Transverse colon (tissue), 4 donors: Measurements from ENCODE around the gene RAET1E. TPM values are rescaled to one million over a fixed set of nuclear protein-coding genes. Genes with fewer than 3 reads are reported as not detected.

Experiments
- DNase-seq: peaks from one replicate; pipeline ENCODE4 v3.0.0-alpha.2; 2019
- H3K27ac ChIP-seq, 4 donors: fragments of 200-600 bp; sonication (generic); 2 replicates each; pipeline ENCODE4 v1.5.1; 2016 to 2018; ENCODE audit warnings: inconsistent platforms in 4 of 4
- H3K27me3 ChIP-seq: fragments of 200-600 bp; sonication (generic); 2 replicates; pipeline ENCODE4 v1.5.1; 2017; ENCODE audit warnings: inconsistent platforms
- H3K36me3 ChIP-seq, 4 donors: fragments of 200-600 bp; sonication (generic); 2 replicates each; pipeline ENCODE4 v1.5.1; 2017 to 2019; ENCODE audit warnings: inconsistent platforms in 4 of 4
- H3K4me1 ChIP-seq, 4 donors: fragments of 200-600 bp; sonication (generic); 2 replicates each; pipeline ENCODE4 v1.5.1; 2017 to 2020; ENCODE audit warnings: inconsistent platforms in 4 of 4
- H3K4me3 ChIP-seq, 4 donors: fragments of 200-600 bp; sonication (generic); 1 replicate in 1 of 4; 2 replicates in 3 of 4; pipeline versions ENCODE4 v1.5.1 to v1.6.1; 2017 to 2019; ENCODE audit warnings: inconsistent platforms in 4 of 4
- H3K9me3 ChIP-seq, 2 donors: fragments of 200-600 bp; sonication (generic); 2 replicates each; pipeline ENCODE4 v1.5.1; 2017 to 2019; ENCODE audit warnings: inconsistent platforms in 2 of 2
- CTCF ChIP-seq, 5 experiments: fragments of 200-600 bp in 3 of 5; fragments of 450-650 bp in 2 of 5; sonication (generic) in 3 of 5; IDR thresholded peaks; 1 replicate in 2 of 5; 2 replicates in 3 of 5; pipeline ENCODE4 v1.5.1; 2016 to 2017; ENCODE audit warnings: antibody characterized with exemption in 5 of 5, inconsistent platforms in 3 of 5, mild to moderate bottlenecking in 2 of 5, moderate library complexity in 1 of 5
- EP300 ChIP-seq: sonication (generic); formaldehyde crosslinking; IDR thresholded peaks from one replicate; pipeline ENCODE4 v1.6.1; 2017; ENCODE audit warnings: antibody characterized with exemption, low read depth
- POLR2A ChIP-seq: fragments of 450-650 bp; IDR thresholded peaks from one replicate; pipeline ENCODE4 v1.6.1; 2016; ENCODE audit warnings: antibody characterized with exemption, mild to moderate bottlenecking, moderate library complexity
- POLR2AphosphoS5 ChIP-seq, 3 donors: sonication (generic); formaldehyde crosslinking; IDR thresholded peaks; one replicate each; pipeline ENCODE4 v1.6.1; 2016; ENCODE audit warnings: antibody characterized with exemption in 3 of 3
- WGBS, 2 donors: methylation state at CpG; one replicate each; pipeline ENCODE4 v1.1.5; 2018; ENCODE audit warnings: low coverage in 1 of 2; 5-methylcytosine and 5-hydroxymethylcytosine counted together
- in situ Hi-C, 4 donors: fragments of 200-750 bp; cut with MboI; loops; one replicate each; pipeline versions ENCODE4 v1.15.0 to v1.15.1; 2017; ENCODE audit warnings: low sequenced_read_pairs in 3 of 4, low pct_ligation_motif_present in 1 of 4, low pct_unique_long_range_greater_than_20kb in 1 of 4
- intact Hi-C: fragments of 100-400 bp; cut with DNase I; formaldehyde crosslinking; loops from one replicate; pipeline ENCODE4 v1.15.1; 2023; ENCODE audit warnings: low total_unique reads
- total RNA-seq, 4 donors: library from RNA; depleted of rRNA; stranded (reverse); fragments of >200 nt; gene quantifications; one replicate each; pipeline ENCODE4 v1.1.0, GENCODE V29; 2016

RAET1E gene
- total RNA-seq, 4 donors from 2014 or later: not detected

- 91% methylated on average over 5 of the region's 5 CpGs; no CpG with 5 or more reads in 1 of the 2 donors for WGBS, 2 donors
- in situ Hi-C loops: no loop called here
- no peaks in the 10 kb centered on the region for H3K36me3 ChIP-seq
- DNase-seq: no peak
- H3K27ac ChIP-seq: no peak overlapping the region
- H3K4me3 ChIP-seq: no peak overlapping the region
- intact Hi-C loops: no loop called here
- H3K4me1 ChIP-seq: peaks cover 0 to 35% (median 21%) of the 10 kb centered on the region in 4 donors
- no peak for TF ChIP-seq POLR2A
- TF ChIP-seq CTCF (IDR thresholded peaks at IDR 0.05): no peak
- TF ChIP-seq EP300: no peak
- no peak for TF ChIP-seq POLR2AphosphoS5 (IDR thresholded peaks at IDR 0.05)
- no peaks in the 10 kb centered on the region for H3K9me3 ChIP-seq
- H3K27me3 ChIP-seq: no peaks in the 10 kb centered on the region
Observed at GRCh38 chr6:149860513-149860833, 37.4 kb downstream of the RAET1E start.

DNA sequence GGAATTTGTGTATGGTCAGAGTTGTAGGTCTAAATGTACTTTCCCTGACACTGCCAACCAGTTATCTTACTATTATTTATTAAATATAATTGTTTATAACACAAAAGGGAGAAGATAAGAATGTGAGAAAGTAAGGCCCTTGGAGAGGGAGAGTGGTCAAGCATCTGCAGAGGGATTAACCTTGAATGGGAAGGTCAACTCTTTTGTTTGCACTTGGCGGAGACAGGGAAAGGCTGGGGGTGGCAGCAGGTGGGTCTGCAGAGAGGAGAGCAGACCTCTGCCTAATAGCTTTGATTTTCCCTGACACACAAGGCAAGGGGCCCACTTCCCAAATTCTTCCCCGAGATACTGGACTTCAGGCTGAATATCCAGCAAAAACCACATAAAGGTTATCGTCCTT, 38.0 kb downstream of the RAET1E start:
- DNase-seq: no peak
- Histone ChIP-seq H3K4me1 (peaks cover 0 to 39% (median 25%) of the 10 kb centered on the region in 4 donors), H3K36me3 (no peaks in the 10 kb centered on the region), H3K9me3 (no peaks in the 10 kb centered on the region), H3K4me3 (no peak overlapping the region), H3K27ac (no peak overlapping the region), H3K27me3 (no peaks in the 10 kb centered on the region)
- in situ Hi-C loops (no loop called here), intact Hi-C loops (no loop called here)
- TF ChIP-seq CTCF (IDR thresholded peaks at IDR 0.05) (no peak), POLR2A (no peak), EP300 (no peak), POLR2AphosphoS5 (IDR thresholded peaks at IDR 0.05) (no peak)
- WGBS, 2 donors: 91 to 94% methylated on average over 3 of the region's 3 CpGs

DNA sequence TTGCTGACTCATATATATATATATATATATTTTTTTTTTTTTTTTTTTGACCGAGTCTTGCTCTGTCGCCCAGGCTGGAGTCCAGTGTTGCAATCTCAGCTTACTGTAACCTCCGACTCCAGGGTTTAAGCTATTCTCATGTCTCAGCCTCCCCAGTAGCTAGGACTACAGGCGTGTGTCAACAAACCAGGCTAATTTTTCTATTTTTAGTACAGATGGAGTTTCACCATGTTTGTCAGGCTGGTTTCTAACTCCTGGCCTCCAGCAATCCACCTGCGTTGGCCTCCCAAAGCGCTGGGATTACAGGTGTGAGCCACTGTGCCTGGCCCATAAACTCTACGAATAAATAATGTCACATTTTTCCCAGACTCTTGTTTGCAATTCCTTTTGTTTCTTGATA, 38.5 kb downstream of the RAET1E start:
- no peaks in the 10 kb centered on the region for H3K36me3 ChIP-seq
- no peak overlapping the region for H3K4me3 ChIP-seq
- no peaks in the 10 kb centered on the region for H3K27me3 ChIP-seq
- in situ Hi-C loops (no loop called here), intact Hi-C loops (no loop called here)
- WGBS, 2 donors: 52 to 78% methylated on average over 5 to 6 of the region's 7 CpGs
- H3K9me3 ChIP-seq: no peaks in the 10 kb centered on the region
- TF ChIP-seq POLR2A (no peak), EP300 (no peak), CTCF (IDR thresholded peaks at IDR 0.05) (no peak), POLR2AphosphoS5 (IDR thresholded peaks at IDR 0.05) (no peak)
- no peak for DNase-seq
- peaks cover 0 to 39% (median 25%) of the 10 kb centered on the region in 4 donors for H3K4me1 ChIP-seq
- H3K27ac ChIP-seq: no peak overlapping the region

DNA sequence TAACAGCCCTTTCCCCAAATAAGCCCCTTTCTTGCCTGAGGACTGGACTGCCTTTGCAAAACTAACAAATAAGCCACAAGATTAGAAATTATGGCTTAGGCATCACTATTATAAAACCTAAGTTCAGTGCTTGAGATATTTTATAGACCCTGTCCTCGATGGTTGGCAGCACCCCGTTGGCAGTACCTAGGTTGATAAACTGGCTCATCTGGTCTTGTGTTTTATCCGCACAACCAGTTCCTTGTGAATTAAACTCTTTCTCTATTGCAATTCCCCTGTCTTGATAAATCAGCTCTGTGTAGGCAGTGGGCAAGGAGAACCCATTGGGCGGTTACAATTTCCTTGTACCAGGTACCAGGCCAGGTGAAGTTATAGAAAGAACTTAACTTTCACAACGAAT, 40.4 kb downstream of the RAET1E start:
- no peaks in the 10 kb centered on the region for H3K36me3 ChIP-seq
- TF ChIP-seq CTCF (IDR thresholded peaks at IDR 0.05): no peak
- TF ChIP-seq EP300: no peak
- TF ChIP-seq POLR2A: no peak
- TF ChIP-seq POLR2AphosphoS5 (IDR thresholded peaks at IDR 0.05): no peak
- intact Hi-C loops: loop anchor here (1.0 kb wide), 1 partner anchor 108 kb away; no protein-coding TSS in a partner anchor
- no peak overlapping the region for H3K4me3 ChIP-seq
- no peak overlapping the region for H3K27ac ChIP-seq
- H3K27me3 ChIP-seq: no peaks in the 10 kb centered on the region
- in situ Hi-C loops: no loop called here
- H3K4me1 ChIP-seq: peaks cover 0 to 37% (median 22%) of the 10 kb centered on the region in 4 donors
- no peak for DNase-seq
- no peaks in the 10 kb centered on the region for H3K9me3 ChIP-seq
- WGBS, 2 donors: 63 to 92% methylated on average over 2 to 5 of the region's 5 CpGs
